Measurements from ENCODE around the gene LRP1. TPM values are rescaled to one million over a fixed set of nuclear protein-coding genes. Genes with fewer than 3 reads are reported as not detected.

LRP1 gene
- total and polyA plus RNA-seq, 8 donors, result 108 to 325 (median 138) TPM

DNA sequence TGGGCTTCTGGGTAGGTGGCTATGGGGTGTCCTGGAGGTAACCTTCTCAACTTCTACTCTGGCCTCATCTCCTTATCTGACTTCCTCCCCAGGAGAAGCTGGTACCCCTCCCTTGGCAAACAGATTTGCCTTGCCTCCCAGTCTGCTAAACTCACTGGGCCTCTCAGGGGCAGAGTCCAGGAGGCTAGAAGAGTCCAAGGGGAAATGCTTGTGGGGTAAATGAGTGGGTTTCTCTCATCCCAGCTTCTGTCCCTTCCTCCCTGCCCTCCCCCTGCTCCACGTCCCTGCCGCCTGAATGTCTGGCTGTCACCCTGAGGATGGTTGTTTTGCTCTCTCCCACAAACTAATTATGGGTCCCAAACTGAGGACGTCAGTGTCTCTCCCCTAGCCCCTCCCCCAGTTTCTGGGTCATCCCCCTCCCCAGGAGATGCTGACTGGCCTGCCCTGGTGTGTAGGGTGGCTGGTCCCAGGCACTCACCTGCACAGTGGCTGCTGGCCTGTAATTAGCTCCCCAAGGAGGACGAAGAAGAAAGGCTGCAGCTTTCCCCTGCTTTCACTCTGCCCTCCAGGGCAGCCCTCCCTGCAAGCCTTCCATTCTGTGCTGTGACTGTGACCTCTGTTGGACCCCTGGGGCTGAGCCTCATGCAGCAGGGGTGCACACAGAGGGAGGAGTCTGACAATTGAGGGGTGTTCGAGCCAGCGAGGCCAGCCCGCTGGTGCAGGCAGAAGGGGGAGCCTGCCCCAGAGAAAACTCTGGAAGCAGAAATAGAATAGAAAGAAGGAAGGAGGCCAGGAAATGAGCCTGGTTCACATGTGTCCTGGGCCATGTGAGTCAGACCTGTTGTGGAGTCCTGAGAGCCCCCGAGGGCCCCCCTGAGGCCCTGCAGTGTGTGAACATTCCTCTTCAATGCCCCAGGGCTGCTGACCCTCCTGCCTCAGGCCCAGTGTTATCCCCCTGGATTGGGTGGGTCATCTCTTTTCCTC, 19.0 kb downstream of the LRP1 start, which contains the start of gene LRP1-AS:
LRP1-AS (minus strand) TSS at position 659 of the 984 bp plus-strand sequence.
- TF ChIP-seq, protein P1, sequence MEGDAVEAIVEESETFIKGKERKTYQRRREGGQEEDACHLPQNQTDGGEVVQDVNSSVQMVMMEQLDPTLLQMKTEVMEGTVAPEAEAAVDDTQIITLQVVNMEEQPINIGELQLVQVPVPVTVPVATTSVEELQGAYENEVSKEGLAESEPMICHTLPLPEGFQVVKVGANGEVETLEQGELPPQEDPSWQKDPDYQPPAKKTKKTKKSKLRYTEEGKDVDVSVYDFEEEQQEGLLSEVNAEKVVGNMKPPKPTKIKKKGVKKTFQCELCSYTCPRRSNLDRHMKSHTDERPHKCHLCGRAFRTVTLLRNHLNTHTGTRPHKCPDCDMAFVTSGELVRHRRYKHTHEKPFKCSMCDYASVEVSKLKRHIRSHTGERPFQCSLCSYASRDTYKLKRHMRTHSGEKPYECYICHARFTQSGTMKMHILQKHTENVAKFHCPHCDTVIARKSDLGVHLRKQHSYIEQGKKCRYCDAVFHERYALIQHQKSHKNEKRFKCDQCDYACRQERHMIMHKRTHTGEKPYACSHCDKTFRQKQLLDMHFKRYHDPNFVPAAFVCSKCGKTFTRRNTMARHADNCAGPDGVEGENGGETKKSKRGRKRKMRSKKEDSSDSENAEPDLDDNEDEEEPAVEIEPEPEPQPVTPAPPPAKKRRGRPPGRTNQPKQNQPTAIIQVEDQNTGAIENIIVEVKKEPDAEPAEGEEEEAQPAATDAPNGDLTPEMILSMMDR (IDR thresholded peaks at IDR 0.05), result no peak
- intact Hi-C loops (cut with DNase I), result no loop called here
- ATAC-seq, result peak; percentile 7
- H3K9me3 ChIP-seq, result no peaks in the 10 kb centered on the region
- no peak for DNase-seq
- H3K27me3 ChIP-seq, result no peaks in the 10 kb centered on the region
- peaks cover 37 to 91% of the 10 kb centered on the region in 2 donors for H3K4me1 ChIP-seq
- H3K4me3 ChIP-seq, result no peak within 1 kb of the TSS
- H3K36me3 ChIP-seq, result peaks cover 0 to 55% of the 10 kb centered on the region in 2 donors
- H3K27ac ChIP-seq, result peak within 1 kb of the TSS; percentile 73 to 76

DNA sequence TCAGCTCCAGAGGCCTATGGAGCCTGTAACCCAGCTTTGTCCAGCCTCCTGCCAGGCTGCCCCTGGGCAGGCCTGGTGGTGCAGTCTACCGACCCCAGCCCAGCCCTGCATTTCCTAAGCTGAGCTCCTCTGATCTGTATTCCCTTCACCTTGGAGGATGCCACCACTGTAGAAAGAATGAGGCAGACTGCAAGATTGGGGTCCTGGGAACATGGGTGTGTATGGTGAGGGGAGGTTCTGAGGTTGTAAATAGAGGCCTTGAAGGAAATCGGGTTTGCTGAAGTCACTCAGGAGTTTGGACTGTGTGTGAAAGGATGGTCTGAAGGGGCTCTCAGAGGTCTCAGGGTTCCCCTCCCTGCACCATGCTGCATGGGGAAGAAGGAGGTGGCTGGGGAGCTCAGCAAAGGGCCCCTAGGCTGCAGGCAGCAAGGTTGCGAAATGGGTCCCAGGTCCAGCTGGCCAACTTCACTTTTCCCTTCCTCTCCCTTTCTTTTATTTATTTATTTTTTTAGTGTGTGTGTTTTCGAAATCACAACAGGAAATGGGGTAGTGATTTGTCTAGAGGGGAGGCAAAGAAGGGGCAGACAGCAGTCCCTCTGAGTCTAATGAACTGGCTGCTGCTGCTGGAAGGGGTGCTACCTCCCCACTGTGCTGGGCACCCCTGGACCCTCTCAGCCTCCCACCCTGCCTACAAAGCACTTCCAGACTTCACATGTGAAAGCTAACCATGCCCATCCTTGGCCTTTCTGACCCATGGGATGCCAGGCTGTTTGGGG, 20.4 kb downstream of the LRP1 start:
- Histone ChIP-seq H3K4me3 (no peak overlapping the region), H3K27me3 (no peaks in the 10 kb centered on the region), H3K4me1 (peaks cover 40 to 98% of the 10 kb centered on the region in 2 donors), H3K9me3 (no peaks in the 10 kb centered on the region), H3K27ac (peak overlapping the region; percentile 73 to 76), H3K36me3 (peaks cover 0 to 41% of the 10 kb centered on the region in 2 donors)
- ATAC-seq (peak; percentile 56), DNase-seq (peak in 3 of 4 donors; percentile 79 to 90 (median 83))
- intact Hi-C loops (cut with DNase I), result no loop called here
- TF ChIP-seq, protein P1 (IDR thresholded peaks at IDR 0.05), result no peak

DNA sequence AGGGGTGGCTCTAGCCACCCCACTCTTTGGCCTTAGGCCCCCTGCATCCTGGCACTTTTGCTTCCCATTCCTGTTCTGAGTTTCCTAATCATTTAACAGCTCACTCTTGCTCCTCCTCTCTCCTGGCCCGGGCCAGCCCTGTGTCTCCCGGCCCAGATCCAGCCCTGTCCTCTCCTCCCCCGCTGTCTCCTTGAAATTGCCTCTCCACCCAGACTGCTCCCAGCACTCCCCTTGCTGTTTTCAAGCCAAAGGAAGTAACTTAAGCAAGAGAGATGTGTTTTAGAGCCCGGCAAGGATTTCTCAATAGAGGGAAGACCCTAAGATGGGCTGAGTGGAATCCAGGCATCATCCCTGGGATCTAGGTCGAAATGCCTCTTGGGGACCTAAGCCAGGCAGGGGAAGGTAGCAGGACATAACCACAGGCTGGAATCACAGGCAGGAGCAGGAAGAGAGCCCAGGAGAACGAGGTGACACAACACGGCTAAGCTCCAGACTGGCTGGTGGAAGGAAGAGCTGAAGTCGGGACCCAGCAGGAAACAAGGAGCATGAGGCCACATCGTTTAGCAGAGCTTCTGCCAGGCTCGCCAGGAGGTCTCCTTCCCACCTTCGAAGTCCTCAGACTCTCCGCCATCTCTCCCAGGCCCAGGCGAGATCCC, 21.1 kb downstream of the LRP1 start:
- peak overlapping the region; percentile 73 to 76 for H3K27ac ChIP-seq
- peaks cover 0 to 41% of the 10 kb centered on the region in 2 donors for H3K36me3 ChIP-seq
- no peak overlapping the region for H3K4me3 ChIP-seq
- TF ChIP-seq, protein P1 (IDR thresholded peaks at IDR 0.05), result no peak
- no peaks in the 10 kb centered on the region for H3K9me3 ChIP-seq
- DNase-seq (peak in 2 of 4 donors; percentile 82 to 91), ATAC-seq (peak; percentile 75)
- no peaks in the 10 kb centered on the region for H3K27me3 ChIP-seq
- intact Hi-C loops (cut with DNase I), result no loop called here
- peaks cover 40 to 98% of the 10 kb centered on the region in 2 donors for H3K4me1 ChIP-seq

DNA sequence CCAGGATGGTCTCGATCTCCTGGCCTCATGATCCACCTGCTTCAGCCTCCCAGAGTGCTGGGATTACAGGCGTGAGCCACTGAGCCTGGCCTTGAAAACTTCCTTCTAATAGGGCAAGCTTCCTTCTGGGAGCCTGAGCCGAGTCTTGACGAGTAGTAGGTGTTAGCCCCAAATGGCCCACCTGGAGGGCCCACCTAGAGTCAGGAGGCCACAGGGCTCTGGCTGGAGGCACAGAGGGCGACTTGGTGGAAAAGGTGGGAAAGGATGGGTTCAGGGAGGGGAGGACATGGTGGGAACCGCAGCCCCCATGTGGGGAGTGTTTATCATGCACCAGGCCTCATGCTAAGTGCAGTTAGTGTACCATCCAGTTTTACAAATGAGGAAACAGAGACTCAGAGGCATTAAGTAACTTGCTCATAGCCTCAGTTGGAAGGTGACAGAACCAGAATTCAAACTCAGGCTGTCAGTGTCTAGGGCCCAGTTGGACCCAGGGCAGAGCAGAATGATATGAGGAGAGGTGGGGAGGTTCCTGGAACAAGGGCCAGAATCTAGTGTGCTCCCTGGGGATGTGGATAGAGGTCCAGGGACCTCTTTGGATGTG, 22.2 kb downstream of the LRP1 start:
- no peak overlapping the region for H3K4me3 ChIP-seq
- peaks cover 40 to 99% of the 10 kb centered on the region in 2 donors for H3K4me1 ChIP-seq
- no peaks in the 10 kb centered on the region for H3K9me3 ChIP-seq
- peak overlapping the region; percentile 73 to 76 for H3K27ac ChIP-seq
- DNase-seq, result no peak
- intact Hi-C loops (cut with DNase I), result no loop called here
- TF ChIP-seq, protein P1 (IDR thresholded peaks at IDR 0.05), result no peak
- H3K27me3 ChIP-seq, result no peaks in the 10 kb centered on the region
- H3K36me3 ChIP-seq, result peaks cover 0 to 41% of the 10 kb centered on the region in 2 donors
- no peak for ATAC-seq

Data from left lung (tissue), 10 donors.